DMS114 treated with DMSO at 0.1 percent for 48 hours (cell line): ENCODE measurements around the gene TMEM238L.
A peak's percentile ranks its signal among the peaks of the same experiment; 100 is the strongest.

Experiments
- DNase-seq: peaks from one replicate; lab custom pipeline; 2025; ENCODE audit not compliant: unreplicated experiment; lab: John Stamatoyannopoulos, UW

TMEM238L gene

GRCh38 chr17:10775740-10776356 lies 28.1 kb downstream of the TMEM238L start:
- DNase-seq: no peak

- no peak for DNase-seq
These were observed 28.8 kb downstream of the TMEM238L start for GRCh38 chr17:10775058-10775457.

DNA sequence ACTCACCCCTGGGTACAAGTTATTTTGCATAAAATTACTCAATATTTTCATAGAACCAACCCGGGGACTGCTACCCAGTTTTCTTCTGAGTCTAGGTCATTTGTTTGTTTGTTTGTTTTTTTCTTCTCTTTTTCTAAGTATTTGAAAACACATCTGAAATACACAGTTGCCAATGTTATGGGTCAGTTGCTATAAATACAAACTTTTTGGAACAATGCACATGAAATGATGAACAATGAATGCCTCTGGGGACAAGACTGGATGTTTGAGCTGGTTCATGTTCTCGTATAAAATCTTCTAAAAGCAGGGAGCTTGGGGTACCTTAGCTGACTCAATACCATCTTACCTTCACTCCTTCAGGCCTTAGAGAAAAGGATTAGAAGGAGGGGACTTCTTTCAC lies 30.5 kb downstream of the TMEM238L start:
- DNase-seq: no peak

- peak; percentile 15 for DNase-seq
These were observed 31.2 kb downstream of the TMEM238L start for GRCh38 chr17:10772425-10773380.

- no peak for DNase-seq
These were observed 32.8 kb downstream of the TMEM238L start for GRCh38 chr17:10771148-10771547.

DNA sequence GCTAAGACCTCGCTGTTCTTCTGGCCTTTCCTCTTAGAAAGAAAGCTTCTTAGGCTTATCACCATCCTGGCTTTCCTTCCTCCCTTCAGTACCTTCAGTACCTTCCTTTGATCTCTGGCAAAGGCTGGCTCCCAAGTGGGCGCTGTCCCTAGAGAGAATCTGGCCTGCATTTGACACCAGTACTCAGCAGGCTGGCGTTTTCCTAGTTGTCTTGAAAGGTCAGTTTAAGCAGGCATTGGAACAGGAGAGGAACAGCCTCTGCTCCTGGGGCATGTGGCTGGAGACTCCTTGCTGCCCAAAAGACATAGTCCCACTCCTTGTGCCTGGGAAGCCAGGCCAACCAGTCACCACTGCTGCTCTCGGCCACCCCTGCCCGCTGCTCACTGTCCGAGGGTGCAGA lies 34.1 kb downstream of the TMEM238L start:
- no peak for DNase-seq

DNA sequence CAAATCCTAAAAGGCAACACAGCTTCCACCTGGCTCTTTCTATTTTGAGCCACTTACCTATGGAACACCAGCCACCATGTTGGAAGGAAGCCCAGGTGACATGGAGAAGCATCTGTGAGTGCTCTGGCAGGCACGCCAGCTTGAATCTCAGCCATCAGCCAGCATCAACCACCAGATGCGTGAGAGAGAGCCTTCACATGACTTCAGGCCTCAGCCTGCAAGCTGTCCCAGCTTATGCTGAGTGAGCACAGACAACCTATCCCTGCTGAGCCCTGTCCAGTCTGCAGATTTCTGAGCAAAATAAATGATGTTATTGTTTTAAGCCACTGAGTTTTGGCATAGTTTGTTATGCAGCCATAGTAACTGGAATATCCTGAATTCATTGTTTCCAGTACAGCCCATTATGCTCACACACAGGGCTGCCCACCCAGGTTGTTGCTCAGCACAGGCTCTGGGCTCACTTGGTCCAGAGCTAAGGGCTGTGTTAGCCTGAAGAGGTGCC lies 35.1 kb downstream of the TMEM238L start:
- DNase-seq: no peak

DNA sequence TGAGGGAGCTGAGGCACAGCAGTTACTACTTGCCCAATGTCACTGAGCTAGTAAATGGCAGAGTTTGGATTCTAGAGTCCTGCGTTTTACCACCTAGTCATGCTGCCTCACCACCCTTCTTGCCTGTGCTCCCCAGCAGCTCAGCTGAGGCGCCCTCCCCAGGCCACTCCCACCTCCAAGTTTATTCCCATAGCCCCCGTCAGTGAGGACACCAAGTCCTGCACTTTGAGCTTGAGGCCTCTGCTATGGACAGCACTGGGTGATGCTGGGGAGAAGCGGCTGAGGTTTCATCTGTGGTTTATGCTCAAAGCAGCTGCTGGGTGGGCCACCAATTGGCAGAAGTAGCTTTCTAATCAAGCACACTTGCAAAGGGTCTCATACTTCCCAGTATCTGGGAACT lies 36.7 kb downstream of the TMEM238L start:
- no peak for DNase-seq

- DNase-seq: no peak
These were observed 41.9 kb downstream of the TMEM238L start for GRCh38 chr17:10762037-10762436.

GRCh38 chr17:10761281-10761680 lies 42.6 kb downstream of the TMEM238L start:
- no peak for DNase-seq

GRCh38 chr17:10758062-10758461 lies 45.8 kb downstream of the TMEM238L start:
- DNase-seq: no peak

DNA sequence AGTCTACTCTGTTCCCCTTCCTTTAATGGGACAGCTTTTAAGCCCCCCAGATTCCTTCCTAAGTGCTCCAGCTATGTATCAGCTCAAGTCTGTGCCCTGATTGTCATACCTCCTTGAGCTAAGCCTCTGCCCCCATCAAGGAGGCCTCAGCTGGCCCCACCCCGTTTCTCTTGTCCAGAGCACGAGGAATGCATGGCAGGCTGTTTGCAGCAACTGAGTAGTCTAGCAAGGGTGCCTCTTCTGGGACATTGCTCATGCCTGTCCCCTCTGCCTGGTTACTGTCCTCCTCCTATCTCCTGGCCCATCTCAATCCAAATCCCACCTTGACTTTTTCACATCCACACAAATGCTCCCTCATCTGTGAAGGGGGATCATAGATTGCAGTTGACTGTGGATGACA lies 46.3 kb downstream of the TMEM238L start:
- no peak for DNase-seq

DNA sequence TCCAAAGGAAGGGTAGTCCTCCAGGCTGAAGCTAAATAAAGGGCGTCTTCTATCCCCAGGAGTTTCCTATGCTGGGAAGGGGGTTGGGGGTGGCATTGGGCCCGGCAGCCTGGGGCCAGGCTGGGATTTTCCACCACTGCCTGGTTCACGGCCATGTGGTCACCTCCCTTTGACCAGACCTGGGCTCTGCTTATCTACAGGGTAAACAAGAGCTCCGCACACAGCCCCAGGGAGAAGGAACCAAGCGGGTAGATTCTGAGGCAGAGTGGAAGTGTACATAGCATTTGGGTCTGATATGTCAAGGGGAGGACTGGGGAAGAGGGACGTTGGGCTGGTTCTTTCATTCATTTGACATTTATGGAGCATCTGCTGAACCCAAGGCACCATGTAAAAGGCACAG lies 46.8 kb downstream of the TMEM238L start:
- DNase-seq: no peak

- DNase-seq: no peak
These were observed 47.3 kb downstream of the TMEM238L start for GRCh38 chr17:10756619-10757018.

GRCh38 chr17:10756185-10756584 lies 47.7 kb downstream of the TMEM238L start:
- DNase-seq: no peak

DNA sequence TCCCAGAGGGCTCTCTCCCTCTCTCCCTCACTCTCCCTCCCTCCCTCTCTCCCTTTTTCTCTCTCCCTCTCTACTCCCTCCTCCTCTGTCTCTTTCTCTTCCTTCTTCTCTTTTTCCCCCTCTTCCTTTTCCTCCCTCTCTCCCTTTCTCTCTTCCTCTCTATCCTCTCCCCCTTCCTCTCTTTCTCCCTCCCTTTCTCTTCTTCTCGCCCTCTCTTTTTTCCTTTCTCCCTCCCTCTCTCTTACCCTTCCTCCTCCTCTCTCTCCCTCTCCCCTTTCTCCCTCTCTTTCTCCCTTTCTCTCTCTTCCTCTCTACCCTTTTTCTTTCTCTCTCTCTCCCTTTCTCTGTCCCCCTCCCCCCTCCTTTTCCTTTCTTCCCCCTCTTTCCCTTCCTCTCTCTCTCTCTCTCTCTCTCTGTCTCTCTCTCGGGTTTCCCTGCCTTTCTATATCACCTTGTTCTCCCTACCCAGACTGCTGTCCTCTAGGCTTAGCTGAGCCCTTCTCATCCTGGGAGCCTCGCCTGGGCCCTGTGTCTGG lies 48.2 kb downstream of the TMEM238L start:
- DNase-seq: no peak

- no peak for DNase-seq
These were observed 48.9 kb downstream of the TMEM238L start for GRCh38 chr17:10754861-10755591.

- DNase-seq: peak; percentile 11
These were observed 49.8 kb downstream of the TMEM238L start for GRCh38 chr17:10754109-10754508.

DNA sequence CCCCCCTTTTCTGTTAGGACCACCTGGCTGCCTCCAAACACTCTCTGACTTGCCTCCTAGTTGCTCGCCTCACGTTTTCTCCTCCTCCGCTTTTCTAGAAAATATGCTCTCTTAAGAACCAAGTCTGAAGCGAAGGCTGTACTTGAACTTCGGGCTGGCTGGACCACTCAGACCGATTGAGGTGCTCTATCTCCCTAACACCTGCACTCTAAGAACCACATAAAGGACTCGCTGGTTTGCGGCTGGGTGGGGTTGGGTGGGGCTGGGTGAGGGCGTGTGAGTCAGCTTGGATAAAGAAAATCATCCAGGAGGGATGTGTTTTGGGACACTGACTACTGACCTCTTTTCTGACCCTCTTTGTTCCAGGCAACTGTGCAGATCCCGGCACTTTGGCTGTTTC lies 51.2 kb downstream of the TMEM238L start:
- no peak for DNase-seq

DNA sequence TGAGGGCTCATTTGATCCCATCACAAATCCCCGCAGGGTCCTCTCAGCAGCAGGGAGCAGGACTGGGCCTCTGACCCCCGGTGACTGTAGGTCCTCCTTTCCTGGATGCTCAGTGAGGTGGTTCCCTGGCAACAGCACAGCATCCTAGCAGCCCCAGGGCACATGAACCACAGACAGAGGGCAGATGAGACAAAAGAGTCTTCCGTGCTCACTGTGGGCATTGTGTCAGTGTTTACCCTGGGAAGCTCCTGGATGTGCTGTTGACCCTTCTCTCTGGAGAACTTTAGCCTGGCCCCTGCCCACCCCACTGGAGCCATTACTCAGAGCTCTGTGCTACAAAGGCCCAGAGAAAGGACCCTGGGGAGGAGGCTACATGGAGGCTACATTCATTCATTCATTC lies 52.3 kb downstream of the TMEM238L start:
- DNase-seq: no peak

DNA sequence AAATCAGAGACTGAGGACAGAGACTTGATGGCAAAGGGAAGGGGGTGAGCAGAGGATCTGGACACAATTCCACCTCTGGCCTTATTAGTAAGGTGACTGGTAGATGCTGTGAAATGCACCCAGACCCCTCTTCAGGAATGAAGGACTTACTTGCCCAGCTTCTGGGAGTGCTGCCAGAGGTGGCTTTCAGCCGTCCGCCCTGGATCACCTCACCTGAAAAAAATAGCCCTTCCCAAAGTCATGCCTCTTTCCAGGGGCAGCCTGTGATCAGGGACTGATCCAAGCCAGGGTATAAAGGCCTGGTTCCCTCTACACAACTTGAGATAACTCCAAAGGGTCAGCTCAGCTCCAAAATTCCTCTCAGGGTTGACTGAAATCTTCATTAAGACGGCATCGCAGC lies 53.7 kb downstream of the TMEM238L start:
- DNase-seq: no peak
